Brain microvascular endothelial cell (primary cell): ENCODE data around the gene EYS.

Experiments used
- DNase-seq: peaks from one replicate; pipeline ENCODE4 v3.0.0-alpha.2; 2020
- H3K27ac ChIP-seq: fragments of 250-450 bp; sonication (Bioruptor Pico); 2 replicates; pipeline ENCODE4 v1.5.1; 2020; ENCODE audit warnings: mild to moderate bottlenecking, moderate library complexity
- H3K27me3 ChIP-seq: fragments of 250-450 bp; sonication (Bioruptor Pico); replicated peaks from 2 replicates; pipeline ENCODE4 v1.5.1; 2020; ENCODE audit warnings: mild to moderate bottlenecking
- H3K36me3 ChIP-seq: fragments of 250-450 bp; sonication (Bioruptor Pico); replicated peaks from 2 replicates; pipeline ENCODE4 v1.5.1; 2020; ENCODE audit warnings: mild to moderate bottlenecking
- H3K4me3 ChIP-seq: 2 replicates; pipeline ENCODE4 v1.5.1; 2011; ENCODE audit warnings: low read depth, mild to moderate bottlenecking, control low read depth, low read length, moderate library complexity
- in situ Hi-C: cut with HindIII; loops from 2 replicates; pipeline ENCODE4 v1.10.0; 2017; ENCODE audit warnings: low sequenced_read_pairs, low pct_ligation_motif_present
- TF ChIP-seq, protein P1 (sequence below): IDR thresholded peaks from 2 replicates; pipeline ENCODE4 v1.5.1; 2011; ENCODE audit warnings: low read depth, mild to moderate bottlenecking, moderate library complexity, low read length, control low read depth, inconsistent platforms; ENCODE audit errors: missing control alignments

EYS gene

GRCh38 chr6:63819831-63820230, 1887.2 kb downstream of the EYS start:
- Histone ChIP-seq H3K27ac (no peak overlapping the region), H3K27me3 (no peaks in the 10 kb centered on the region), H3K36me3 (no peaks in the 10 kb centered on the region), H3K4me3 (no peak overlapping the region)
- in situ Hi-C loops = no loop called here
- DNase-seq = no peak
- TF ChIP-seq, protein P1, sequence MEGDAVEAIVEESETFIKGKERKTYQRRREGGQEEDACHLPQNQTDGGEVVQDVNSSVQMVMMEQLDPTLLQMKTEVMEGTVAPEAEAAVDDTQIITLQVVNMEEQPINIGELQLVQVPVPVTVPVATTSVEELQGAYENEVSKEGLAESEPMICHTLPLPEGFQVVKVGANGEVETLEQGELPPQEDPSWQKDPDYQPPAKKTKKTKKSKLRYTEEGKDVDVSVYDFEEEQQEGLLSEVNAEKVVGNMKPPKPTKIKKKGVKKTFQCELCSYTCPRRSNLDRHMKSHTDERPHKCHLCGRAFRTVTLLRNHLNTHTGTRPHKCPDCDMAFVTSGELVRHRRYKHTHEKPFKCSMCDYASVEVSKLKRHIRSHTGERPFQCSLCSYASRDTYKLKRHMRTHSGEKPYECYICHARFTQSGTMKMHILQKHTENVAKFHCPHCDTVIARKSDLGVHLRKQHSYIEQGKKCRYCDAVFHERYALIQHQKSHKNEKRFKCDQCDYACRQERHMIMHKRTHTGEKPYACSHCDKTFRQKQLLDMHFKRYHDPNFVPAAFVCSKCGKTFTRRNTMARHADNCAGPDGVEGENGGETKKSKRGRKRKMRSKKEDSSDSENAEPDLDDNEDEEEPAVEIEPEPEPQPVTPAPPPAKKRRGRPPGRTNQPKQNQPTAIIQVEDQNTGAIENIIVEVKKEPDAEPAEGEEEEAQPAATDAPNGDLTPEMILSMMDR = no peak

DNA sequence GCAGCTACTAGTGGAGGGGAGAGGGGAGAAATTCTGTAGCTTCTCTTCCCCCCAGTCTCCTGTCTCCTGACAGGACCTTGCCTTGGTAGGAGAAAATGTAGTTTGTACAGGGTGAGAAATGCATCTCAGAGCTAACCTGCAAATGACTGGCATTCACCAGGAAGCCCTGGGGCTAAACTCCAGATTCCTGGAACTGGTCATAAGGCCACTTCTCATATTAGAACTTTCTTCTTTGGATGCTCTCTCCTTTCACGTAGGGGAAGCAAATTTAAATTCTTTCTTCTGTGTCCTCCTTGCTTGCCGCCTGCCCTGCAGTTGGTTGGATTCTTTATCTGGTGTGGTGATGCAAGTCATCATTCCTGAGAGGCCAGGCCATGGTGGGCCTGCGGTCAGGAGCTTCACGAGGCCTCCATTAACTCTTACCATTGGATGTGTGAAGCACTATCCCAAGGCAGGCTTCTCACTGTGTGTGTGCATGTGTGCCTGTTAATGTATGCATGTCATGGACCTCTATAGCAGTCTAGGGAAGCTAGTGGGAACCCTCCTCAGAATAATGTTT, 1889.5 kb downstream of the EYS start:
- TF ChIP-seq, protein P1 = no peak
- no peaks in the 10 kb centered on the region for H3K36me3 ChIP-seq
- H3K27ac ChIP-seq = no peak overlapping the region
- no peak for DNase-seq
- in situ Hi-C loops = no loop called here
- H3K4me3 ChIP-seq = no peak overlapping the region
- no peaks in the 10 kb centered on the region for H3K27me3 ChIP-seq

- Histone ChIP-seq H3K36me3 (no peaks in the 10 kb centered on the region), H3K27ac (no peak overlapping the region), H3K4me3 (no peak overlapping the region), H3K27me3 (no peaks in the 10 kb centered on the region)
- TF ChIP-seq, protein P1 = peak; percentile 60
- in situ Hi-C loops = no loop called here
- no peak for DNase-seq
Measured at GRCh38 chr6:63816982-63817436, 1890.0 kb downstream of the EYS start.

GRCh38 chr6:63816401-63816981, 1890.5 kb downstream of the EYS start:
- Histone ChIP-seq H3K27ac (no peak overlapping the region), H3K4me3 (no peak overlapping the region), H3K27me3 (no peaks in the 10 kb centered on the region), H3K36me3 (no peaks in the 10 kb centered on the region)
- DNase-seq = no peak
- TF ChIP-seq, protein P1 = no peak
- in situ Hi-C loops = no loop called here

GRCh38 chr6:63814459-63814858, 1892.6 kb downstream of the EYS start:
- TF ChIP-seq, protein P1 = no peak
- Histone ChIP-seq H3K36me3 (no peaks in the 10 kb centered on the region), H3K4me3 (no peak overlapping the region), H3K27ac (no peak overlapping the region), H3K27me3 (no peaks in the 10 kb centered on the region)
- DNase-seq = no peak
- in situ Hi-C loops = no loop called here

GRCh38 chr6:63813566-63814120, 1893.4 kb downstream of the EYS start:
- H3K27me3 ChIP-seq = no peaks in the 10 kb centered on the region
- H3K36me3 ChIP-seq = no peaks in the 10 kb centered on the region
- in situ Hi-C loops = no loop called here
- TF ChIP-seq, protein P1 = peak; percentile 31
- no peak overlapping the region for H3K27ac ChIP-seq
- no peak for DNase-seq
- H3K4me3 ChIP-seq = no peak overlapping the region
